Measurements from ENCODE around the gene FGF18.

The FGF18 gene

GRCh38 chr5:171506951-171507350 lies 87.5 kb downstream of the FGF18 start:
- DNase-seq = no peak

Data from GDM1 (cell line).